ENCODE data around the gene CRCP. TPM values are rescaled to one million over a fixed set of nuclear protein-coding genes. Genes with fewer than 3 reads are reported as not detected.

Gene CRCP
- total and polyA plus RNA-seq, 2 experiments from 2014 or later = 36.1 to 43.4 TPM

DNA sequence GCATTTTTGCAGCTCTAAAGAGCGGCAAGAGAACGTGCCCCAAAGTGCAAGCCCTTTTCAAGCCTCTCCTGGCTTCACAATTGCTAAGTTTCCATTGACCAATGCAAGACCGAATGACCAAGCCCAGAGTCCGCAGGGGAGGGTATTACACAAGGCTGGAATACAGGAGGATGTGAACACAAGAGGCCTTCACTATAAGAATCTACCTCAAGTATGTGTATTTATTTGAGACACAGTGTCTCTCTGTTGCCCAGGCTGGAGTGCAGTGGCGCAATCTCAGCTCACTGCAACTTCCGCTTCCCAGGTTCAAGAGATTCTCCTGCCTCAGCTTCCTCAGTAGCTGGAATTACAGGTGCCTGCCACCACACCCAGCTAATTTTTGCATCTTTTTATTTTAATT, 68.3 kb downstream of the CRCP start (continued):
- no peak for TF ChIP-seq CREB1 (CRISPR knock-in tag; IDR thresholded peaks at IDR 0.05; ENCODE audit: low read depth)
- TF ChIP-seq CTCF (conservative IDR thresholded peaks at IDR 0.05; ENCODE audit: low read depth in 2 of 2) = no peak
- no peak for TF ChIP-seq POLR2AphosphoS5 (IDR thresholded peaks at IDR 0.05; ENCODE audit: low read depth)

- H4K20me1 ChIP-seq (replicated peaks; ENCODE audit: insufficient read depth) = no peaks in the 10 kb centered on the region
- peaks cover 10% of the 10 kb centered on the region; the same call in 2 of the 3 replicates for H3K9me3 Mint-ChIP-seq
- no peak overlapping the region for H2AFZ ChIP-seq
- no peaks in the 10 kb centered on the region for H3K27me3 ChIP-seq (ENCODE audit: insufficient read depth)
- no peak overlapping the region for H3K27ac Mint-ChIP-seq
- DNase-seq (ENCODE audit: low spot score) (no peak), ATAC-seq (no peak)
- no peak overlapping the region for H3K4me3 Mint-ChIP-seq
- peaks cover 8% of the 10 kb centered on the region for H3K27me3 Mint-ChIP-seq (ENCODE audit: insufficient read depth, low read depth, poor library complexity)
- no peak overlapping the region for H3K4me2 ChIP-seq
- H3K36me3 ChIP-seq (ENCODE audit: insufficient read depth) = no peaks in the 10 kb centered on the region
- H3K36me3 Mint-ChIP-seq (ENCODE audit: low read depth) = no peaks in the 10 kb centered on the region; the same call in 2 of the 3 replicates
- H3K27ac ChIP-seq (ENCODE audit: low read depth) = no peak overlapping the region
- no peaks in the 10 kb centered on the region for H3K4me1 ChIP-seq (ENCODE audit: insufficient read depth)
- no peaks in the 10 kb centered on the region for H3K79me2 ChIP-seq (replicated peaks; ENCODE audit: insufficient read depth)
- H3K4me1 Mint-ChIP-seq = no peaks in the 10 kb centered on the region
- no peaks in the 10 kb centered on the region for H3F3A ChIP-seq (replicated peaks; ENCODE audit: low read depth)
- H3K4me3 ChIP-seq = no peak overlapping the region
- H3K9me2 ChIP-seq (ENCODE audit: insufficient read depth) = no peaks in the 10 kb centered on the region
- TF ChIP-seq, protein P1, sequence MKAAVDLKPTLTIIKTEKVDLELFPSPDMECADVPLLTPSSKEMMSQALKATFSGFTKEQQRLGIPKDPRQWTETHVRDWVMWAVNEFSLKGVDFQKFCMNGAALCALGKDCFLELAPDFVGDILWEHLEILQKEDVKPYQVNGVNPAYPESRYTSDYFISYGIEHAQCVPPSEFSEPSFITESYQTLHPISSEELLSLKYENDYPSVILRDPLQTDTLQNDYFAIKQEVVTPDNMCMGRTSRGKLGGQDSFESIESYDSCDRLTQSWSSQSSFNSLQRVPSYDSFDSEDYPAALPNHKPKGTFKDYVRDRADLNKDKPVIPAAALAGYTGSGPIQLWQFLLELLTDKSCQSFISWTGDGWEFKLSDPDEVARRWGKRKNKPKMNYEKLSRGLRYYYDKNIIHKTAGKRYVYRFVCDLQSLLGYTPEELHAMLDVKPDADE (IDR thresholded peaks at IDR 0.05) = no peak
- no peak for TF ChIP-seq EZH2 (IDR thresholded peaks at IDR 0.05; ENCODE audit: low read depth, unreplicated experiment)
- TF ChIP-seq NANOG (IDR thresholded peaks at IDR 0.05; ENCODE audit: borderline replicate concordance) = no peak
- TF ChIP-seq CTCF (conservative IDR thresholded peaks at IDR 0.05; ENCODE audit: low read depth in 2 of 2) = no peak
- TF ChIP-seq CREB1 (CRISPR knock-in tag; IDR thresholded peaks at IDR 0.05; ENCODE audit: low read depth) = no peak
- TF ChIP-seq, protein P2, sequence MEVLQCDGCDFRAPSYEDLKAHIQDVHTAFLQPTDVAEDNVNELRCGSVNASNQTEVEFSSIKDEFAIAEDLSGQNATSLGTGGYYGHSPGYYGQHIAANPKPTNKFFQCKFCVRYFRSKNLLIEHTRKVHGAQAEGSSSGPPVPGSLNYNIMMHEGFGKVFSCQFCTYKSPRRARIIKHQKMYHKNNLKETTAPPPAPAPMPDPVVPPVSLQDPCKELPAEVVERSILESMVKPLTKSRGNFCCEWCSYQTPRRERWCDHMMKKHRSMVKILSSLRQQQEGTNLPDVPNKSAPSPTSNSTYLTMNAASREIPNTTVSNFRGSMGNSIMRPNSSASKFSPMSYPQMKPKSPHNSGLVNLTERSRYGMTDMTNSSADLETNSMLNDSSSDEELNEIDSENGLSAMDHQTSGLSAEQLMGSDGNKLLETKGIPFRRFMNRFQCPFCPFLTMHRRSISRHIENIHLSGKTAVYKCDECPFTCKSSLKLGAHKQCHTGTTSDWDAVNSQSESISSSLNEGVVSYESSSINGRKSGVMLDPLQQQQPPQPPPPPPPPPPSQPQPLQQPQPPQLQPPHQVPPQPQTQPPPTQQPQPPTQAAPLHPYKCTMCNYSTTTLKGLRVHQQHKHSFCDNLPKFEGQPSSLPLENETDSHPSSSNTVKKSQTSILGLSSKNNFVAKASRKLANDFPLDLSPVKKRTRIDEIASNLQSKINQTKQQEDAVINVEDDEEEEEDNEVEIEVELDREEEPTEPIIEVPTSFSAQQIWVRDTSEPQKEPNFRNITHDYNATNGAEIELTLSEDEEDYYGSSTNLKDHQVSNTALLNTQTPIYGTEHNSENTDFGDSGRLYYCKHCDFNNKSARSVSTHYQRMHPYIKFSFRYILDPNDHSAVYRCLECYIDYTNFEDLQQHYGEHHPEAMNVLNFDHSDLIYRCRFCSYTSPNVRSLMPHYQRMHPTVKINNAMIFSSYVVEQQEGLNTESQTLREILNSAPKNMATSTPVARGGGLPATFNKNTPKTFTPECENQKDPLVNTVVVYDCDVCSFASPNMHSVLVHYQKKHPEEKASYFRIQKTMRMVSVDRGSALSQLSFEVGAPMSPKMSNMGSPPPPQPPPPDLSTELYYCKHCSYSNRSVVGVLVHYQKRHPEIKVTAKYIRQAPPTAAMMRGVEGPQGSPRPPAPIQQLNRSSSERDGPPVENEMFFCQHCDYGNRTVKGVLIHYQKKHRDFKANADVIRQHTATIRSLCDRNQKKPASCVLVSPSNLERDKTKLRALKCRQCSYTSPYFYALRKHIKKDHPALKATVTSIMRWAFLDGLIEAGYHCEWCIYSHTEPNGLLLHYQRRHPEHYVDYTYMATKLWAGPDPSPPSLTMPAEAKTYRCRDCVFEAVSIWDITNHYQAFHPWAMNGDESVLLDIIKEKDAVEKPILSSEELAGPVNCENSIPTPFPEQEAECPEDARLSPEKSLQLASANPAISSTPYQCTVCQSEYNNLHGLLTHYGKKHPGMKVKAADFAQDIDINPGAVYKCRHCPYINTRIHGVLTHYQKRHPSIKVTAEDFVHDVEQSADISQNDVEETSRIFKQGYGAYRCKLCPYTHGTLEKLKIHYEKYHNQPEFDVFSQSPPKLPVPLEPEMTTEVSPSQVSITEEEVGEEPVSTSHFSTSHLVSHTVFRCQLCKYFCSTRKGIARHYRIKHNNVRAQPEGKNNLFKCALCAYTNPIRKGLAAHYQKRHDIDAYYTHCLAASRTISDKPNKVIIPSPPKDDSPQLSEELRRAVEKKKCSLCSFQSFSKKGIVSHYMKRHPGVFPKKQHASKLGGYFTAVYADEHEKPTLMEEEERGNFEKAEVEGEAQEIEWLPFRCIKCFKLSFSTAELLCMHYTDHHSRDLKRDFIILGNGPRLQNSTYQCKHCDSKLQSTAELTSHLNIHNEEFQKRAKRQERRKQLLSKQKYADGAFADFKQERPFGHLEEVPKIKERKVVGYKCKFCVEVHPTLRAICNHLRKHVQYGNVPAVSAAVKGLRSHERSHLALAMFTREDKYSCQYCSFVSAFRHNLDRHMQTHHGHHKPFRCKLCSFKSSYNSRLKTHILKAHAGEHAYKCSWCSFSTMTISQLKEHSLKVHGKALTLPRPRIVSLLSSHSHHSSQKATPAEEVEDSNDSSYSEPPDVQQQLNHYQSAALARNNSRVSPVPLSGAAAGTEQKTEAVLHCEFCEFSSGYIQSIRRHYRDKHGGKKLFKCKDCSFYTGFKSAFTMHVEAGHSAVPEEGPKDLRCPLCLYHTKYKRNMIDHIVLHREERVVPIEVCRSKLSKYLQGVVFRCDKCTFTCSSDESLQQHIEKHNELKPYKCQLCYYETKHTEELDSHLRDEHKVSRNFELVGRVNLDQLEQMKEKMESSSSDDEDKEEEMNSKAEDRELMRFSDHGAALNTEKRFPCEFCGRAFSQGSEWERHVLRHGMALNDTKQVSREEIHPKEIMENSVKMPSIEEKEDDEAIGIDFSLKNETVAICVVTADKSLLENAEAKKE (CRISPR knock-in tag; IDR thresholded peaks at IDR 0.05) = no peak
- TF ChIP-seq ZNF114 (CRISPR knock-in tag; IDR thresholded peaks at IDR 0.05) = no peak
- TF ChIP-seq EZH2phosphoT487 (IDR thresholded peaks at IDR 0.05; ENCODE audit: unreplicated experiment) = no peak
- TF ChIP-seq ZNF331 (CRISPR knock-in tag; IDR thresholded peaks at IDR 0.05; ENCODE audit: low read depth) = no peak
- no peak for TF ChIP-seq STAT1 (IDR thresholded peaks at IDR 0.05; ENCODE audit: unreplicated experiment)
- TF ChIP-seq JUNB (IDR thresholded peaks at IDR 0.05; ENCODE audit: unreplicated experiment) = no peak
Measured at GRCh38 chr7:66183700-66184099, 69.1 kb downstream of the CRCP start.
